HG03025 (cell line): ENCODE data around the gene ACTA2.
A peak's percentile ranks its signal among the peaks of the same experiment; 100 is the strongest.

Experiments
- ATAC-seq: cut with Tn5 transposase; IDR thresholded peaks from one replicate; pipeline ENCODE4 v1.9.1; 2021; ENCODE audit warnings: mild to moderate bottlenecking, moderate library complexity; ENCODE audit not compliant: unreplicated experiment, low FRiP score

ACTA2 gene

DNA sequence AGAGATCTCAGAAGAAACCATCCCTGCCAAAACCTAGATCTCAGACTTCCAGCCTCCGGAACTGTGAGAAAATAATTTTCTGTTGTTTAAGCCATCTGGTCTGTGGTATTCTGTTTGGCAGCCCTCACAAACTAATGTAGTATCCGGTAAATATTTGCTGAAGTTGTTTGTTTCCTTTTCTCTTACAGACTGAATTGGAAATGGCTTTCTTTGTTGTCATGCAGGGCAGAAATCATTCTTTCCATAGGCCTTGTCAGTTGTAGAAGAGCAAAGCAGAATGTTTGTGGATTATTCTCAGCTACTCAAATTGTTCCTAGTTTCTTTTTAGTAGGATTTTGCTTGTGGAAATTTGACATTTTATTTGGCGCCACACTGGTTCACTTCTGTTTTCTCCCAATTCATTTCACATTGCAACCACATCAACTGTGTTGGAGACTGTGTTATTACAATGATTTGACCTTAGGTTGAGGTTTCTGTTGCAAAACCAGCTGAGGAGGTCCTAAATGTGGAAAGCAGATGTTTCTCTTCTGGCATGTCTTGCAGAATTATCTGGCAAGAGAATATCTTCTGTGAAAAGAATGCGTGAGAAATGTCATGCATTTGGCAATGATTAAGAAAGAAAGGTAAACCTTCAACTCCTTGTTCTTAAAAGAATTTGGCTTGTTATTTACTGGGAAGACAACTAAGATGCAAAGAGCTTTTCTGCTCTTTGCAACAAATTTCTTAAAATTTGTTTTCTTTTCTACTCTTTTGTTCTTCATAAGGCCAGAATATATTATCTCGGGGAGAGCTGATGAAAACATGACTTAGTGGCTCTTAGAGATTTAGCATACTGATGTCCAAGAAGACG is 25.8 kb downstream of the ACTA2 start:
- no peak for ATAC-seq

DNA sequence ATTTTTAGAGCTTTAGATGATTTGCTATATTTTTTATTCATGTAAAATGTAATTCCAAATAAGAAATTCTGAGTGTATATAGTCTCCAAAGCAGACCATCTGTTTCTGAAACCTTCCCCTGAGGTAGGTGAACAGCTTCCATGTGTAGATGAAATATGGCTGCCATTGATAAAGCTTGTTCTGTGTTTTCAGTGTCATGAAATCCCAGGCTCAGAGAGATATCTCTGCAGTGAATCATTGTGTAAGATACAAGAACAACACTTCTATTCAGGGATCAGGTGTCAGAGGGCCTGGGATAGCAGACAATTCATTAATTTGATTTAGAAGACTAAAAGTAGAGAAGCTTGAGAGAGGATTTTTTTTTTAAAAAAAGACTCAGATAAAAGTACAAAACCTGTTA is 29.1 kb downstream of the ACTA2 start:
- no peak for ATAC-seq

DNA sequence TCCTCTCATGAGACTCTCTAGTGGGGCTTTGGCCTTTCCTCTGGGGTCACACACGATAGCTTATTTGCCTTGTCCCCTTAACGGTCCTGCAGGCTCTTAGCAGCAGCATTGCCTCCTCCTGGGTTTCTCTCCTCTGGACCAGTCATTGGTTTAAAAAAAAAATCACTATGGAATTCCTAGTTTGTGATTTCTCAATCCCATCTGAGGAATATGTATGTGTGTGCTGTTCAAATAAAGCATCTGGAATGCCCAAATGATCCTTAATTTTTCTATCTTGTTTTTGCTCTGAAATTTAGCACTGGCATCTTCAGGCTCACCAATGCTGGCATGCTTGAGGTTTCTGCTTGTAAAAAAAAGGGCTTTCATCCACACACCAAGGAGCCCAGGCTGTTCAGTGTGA is 30.5 kb downstream of the ACTA2 start:
- ATAC-seq = no peak

DNA sequence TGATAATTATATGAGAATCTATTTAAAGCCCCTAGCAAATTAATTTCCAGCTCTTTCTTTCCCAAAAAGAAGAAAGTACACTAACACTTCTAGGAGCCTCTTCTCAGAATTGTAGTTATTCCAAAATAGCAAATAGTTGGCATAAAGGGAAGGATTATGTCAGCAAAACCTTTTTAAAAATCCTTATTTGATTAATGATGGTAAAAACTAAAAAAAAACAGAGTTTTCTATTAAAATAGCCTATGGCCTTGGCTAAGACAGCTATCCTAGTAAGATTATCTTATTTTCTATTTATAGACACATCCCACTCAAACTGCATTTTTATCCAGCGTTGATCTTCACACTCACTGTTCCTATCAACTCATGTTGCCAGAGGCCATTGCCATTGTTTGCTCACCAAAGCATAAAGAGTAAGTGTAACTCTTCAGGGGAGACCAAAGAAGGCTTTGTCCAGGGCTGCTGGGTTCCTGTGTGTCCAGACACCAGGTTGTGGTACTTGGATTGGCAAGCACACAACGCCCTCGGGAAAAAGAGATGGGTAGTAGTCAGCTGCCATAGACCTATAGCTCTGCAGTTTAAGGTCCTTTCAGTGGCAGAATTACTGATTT is 31.5 kb downstream of the ACTA2 start:
- ATAC-seq = no peak

DNA sequence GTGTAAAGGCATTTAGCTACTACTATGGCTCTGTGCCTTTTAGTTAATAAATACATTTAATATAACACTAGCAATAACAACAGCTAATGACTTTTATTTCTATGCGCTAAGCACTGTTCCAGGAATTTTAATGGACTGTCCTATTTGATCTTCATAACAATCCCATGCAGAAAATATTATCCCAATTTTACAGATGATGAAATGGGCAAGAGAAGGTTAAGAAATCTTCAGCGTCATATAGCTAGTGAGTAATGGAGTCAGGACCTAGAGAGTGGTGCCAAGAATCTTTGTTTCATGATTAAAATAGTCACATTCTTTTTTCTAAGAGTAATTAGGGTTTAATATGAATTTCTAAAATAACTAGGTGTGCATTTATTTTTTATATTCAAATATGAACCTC is 32.4 kb downstream of the ACTA2 start:
- no peak for ATAC-seq

DNA sequence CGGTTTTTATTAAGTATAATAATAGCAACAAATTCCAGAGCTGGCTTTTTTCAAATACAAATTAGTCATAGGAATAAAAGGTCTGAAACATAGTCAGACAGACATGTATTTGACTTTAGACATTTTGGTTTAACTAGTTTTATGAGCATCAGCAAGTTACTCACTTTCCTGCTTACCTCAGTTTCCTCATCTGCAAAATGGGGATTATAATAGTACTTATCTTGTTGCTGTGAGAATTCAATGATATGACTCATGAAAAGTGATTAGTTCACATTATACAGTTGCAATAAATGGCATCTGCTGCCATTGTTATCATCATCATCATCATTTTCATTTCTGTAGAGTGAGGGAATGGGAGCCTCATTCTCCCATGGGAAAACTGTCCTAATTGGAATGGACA is 33.5 kb downstream of the ACTA2 start:
- no peak for ATAC-seq

DNA sequence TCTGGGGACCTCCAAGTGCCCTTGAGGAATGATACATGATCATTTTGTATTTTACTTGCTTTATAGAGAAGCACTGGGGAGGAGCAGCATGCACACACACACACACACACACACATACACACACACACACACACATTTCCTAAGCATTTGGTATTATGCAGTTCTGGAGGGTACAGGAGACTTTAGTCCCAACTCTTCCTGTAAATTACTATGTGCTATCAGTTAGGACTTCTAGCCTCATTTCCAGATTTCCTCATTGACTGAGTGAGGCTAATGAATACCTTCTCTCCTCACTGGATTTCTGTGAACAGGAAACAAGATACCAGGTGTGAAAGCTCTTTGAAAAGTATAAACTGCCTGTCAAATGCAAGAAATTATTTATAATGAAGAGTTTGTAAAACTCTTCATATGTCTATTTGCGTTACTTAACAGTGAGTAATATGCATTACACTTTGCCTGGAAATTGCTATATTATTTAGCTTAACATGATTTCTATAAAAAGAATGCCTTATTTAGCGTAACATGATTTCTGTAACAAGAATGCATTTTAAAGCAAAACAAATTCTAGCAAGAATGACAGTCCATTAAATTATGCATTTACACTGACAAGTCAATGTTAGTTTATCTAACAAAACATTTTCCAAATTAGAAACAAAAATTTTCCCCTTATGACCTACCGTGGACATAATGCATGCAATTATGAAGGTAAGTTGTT is 34.2 kb downstream of the ACTA2 start:
- ATAC-seq = no peak

DNA sequence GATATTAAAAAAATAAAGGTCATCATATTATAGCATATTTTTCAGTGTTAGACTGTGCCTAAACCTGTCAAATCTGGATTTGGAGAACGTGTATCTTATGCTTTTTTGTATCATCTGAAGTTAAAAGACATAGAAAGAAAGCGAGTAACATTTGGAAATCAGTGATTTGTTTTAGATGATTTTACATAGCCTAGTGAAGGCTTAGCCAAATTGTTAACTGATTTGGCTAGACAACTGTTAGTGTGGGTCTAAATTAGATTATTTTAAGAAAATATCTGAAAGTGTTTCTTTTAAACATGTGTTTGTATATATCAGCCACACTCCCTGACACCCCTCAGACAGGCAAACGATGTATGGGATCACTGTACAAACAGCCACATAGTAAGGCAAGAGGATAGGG is 35.6 kb downstream of the ACTA2 start:
- ATAC-seq = no peak

DNA sequence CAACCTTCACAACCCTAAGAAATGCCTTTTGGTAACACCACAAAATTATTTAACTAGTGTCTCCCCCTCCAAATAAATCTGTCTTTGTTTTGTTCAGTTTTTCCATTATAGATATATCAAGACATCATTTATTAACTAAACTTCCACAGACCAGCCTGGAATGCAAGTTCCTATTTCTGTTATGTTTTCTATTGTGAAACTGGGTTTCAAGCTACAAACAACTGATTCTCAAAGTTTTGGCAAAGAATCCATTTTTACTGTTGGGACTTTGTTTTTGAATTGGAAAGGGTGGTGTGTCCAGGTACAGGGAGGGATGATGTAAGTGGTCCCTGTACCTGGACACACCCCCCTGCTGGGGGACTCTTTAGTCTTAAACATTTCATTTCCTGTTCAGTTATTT is 36.3 kb downstream of the ACTA2 start:
- no peak for ATAC-seq

DNA sequence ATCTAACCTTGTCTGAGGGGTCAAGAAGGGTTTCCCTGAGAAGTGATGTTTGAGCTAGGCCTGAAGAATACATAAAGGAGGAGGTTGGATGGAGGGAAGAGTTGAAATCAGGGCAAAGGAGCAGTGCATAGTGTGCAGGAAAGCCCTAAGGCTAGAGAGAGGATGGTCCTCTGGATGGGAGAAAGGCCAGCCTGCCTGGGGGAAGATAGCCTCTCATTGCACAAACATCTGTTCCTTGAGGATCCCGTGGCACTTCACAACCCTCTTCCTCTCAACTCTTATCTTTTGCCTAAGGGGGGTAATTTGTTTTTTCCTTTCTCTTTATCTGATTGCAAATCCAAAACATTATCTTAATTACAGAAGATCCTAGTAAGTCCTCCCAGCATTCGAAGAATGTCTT is 36.8 kb downstream of the ACTA2 start:
- ATAC-seq = no peak

DNA sequence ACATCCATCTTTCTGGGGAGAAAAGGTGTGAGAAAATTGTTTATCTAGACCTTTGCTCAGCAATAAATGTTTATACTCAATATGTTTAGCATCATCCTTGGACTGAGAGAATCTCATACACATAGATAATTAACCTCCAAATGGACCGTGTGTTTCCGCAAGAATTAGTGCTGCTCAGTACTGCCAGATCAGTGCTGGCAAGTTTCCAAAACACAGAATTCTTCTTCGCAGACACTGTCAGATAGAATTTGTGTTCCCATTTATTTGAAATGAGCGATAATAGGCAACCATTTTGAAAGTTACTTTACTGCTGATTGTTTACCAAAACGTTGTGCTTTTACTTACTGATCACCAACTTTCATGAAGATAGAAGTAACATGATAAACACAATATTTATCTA is 38.8 kb downstream of the ACTA2 start:
- ATAC-seq = no peak

DNA sequence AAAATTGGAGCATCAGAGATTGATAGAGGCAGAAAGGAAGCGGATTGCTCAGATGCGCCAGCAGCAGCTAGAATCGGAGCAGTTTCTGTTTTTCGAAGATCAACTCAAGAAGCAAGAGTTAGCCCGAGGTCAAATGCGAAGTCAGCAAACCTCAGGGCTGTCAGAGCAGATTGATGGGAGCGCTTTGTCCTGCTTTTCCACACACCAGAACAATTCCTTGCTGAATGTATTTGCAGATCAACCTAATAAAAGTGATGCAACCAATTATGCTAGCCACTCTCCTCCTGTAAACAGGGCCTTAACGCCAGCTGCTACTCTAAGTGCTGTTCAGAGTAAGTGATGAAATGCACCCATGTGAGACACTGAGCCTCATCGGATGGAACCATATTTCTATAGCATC is 39.4 kb downstream of the ACTA2 start:
- ATAC-seq = no peak

DNA sequence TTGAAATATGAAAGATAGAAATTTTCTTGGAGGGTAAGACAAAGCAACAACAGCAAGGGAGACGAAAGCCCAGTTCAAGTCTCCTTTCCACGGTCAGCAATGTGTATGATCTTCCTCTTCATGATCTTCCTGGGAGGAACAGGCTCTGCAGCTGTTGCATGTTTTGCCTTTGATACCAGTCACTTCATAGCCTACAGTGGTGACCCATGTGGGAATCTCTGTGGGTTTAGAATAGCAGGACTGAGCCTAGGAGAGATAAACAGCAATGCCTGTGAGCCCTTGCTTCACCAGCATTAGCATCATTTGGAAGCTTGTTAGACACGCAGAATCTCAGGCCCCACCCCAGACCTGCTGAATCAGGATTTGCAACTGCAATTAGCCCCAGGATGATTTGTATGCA is 40.7 kb downstream of the ACTA2 start:
- no peak for ATAC-seq

DNA sequence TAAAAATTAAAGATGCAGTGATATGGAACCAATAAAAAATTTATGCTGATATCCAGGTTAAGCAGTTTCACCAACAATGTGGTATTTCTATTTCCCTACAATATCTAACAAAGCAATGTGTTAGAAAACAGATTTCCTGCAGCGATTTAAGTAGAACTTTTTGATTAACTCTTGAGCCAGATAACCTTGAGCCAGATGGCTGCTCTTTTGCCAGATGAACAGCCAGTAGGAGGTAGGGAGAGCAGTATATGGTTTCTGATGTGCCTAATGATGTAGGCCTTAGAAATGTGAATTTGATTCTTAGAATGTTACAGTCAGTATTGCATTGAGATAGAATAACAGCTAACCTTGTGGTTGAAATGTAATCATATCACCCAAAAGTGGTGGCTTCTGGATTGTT is 41.5 kb downstream of the ACTA2 start:
- ATAC-seq = no peak

DNA sequence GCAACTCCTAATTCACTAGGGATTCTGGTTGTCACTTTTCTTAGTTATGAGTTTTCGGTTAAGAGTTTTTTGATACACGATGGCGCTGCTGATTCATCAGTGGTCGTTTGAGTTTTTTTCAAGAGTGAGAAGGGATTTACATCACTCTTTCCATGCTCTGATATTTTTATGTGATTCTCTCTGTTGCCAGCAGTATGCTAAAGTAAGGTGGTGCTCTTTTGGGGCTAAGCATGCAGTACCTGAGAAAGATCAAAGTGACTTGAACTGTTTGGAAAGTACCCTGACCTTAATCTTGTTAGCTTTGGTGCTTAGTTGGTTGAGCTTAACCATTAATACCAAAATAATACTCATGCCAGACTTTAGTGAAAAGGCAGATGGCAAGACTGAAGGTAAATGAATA is 44.4 kb downstream of the ACTA2 start:
- no peak for ATAC-seq

DNA sequence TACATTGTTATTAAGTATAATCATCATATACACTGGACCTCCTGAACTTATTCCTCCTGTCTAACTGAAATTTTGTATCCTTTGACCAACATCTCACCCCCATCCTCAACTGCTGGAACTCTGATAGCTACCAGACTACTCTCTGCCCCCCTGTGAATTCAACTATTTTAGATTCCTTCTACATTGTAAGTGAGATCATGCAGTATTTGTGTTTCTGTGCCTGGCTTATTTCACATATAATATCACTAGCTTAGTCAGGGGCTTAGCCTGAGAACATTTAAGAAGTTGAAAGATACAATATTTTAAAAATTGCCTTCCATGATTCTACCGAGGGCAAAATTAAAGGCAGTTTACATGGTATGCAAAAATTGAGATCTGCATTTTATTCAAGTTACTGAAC is 45.7 kb downstream of the ACTA2 start:
- no peak for ATAC-seq

DNA sequence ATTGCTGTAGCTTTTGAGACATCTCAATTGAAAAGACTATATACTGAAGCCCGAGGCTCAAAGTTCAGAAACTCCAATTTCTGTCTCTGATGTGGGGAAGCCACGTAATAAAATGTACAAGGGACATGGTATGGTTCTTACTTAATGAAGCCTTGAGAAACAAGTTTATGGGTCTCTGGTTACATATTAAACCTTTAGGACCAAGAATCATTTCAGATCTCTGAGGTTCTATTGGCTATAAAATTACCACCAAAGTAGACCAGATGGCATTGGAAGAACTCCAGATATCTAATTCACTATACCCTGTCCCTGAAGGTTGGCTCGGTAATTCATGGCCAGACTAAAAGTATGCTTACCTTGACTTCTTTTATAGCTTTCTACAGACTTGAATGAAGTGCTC is 48.9 kb downstream of the ACTA2 start:
- ATAC-seq = no peak

DNA sequence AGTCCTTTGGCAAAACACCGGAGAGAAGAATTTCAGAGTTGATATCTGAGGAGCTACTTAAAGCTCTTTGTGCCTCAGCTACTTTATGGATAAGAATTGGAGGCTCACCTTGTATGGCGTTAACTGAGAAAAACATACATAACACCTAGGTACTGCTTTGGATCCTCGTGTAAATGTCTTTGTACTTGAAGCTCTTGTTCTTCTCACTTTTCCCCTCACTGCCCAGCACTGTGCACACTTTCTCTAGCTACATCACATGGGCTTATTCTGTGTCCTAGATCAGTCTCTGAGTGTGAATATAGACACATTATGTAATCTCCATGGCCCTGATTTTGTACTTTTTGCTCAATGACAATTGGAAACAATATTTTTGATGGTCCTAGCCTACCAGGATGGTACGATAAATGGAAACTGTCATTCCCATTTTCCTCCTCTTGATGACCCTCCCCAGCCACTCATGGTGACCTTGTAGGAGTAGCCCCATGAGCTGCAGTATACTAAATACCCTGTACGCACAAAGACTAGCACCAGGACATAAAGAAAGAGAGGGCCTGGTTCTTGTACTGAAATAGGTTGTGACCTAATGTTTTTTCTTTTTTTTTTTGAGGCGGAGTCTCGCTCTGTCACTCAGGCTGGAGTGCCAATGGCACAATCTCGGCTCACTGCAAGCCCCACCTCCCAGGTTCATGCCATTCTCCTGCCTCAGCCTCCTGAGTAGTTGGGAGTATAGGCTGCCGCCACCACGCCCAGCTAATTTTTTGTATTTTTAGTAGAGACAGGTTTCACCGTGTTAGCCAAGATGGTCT is 50.4 kb downstream of the ACTA2 start:
- peak; percentile 18 for ATAC-seq

DNA sequence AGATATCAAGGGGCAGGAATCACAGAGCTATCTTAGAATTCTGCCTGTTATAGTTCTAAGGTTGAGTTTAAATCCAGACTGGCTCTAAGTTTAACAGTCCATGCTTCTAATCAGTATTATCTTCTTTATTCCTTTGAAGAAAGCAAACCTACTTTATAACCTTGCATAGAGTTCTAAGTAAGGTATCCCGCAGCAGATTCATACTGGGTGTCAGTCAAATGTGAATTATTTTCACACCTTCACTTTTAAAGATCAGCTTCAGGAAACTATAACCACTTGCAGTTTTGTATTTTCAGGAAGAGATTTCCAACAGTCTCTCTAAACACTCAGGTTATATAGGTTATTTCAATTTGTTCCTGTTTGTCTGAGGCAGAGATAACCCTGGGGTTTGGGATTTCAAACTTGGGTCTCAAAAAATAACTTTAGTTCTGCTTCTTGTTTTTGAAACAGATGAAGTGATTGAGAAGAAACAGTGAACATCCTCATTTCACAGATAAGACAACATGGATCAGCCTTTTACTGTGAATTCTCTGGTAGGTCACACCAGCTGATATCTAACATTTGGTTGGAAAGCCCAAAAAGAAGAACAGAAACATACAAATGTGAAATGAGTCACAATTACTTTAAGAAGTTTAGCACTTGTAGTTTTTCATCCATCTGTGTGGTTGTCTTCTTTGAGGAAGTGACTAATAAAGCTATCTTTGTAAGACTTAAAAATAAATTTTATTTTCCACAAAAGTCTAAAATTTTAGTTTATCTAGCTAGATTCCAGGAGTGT is 51.2 kb downstream of the ACTA2 start:
- peak; percentile 49 for ATAC-seq

DNA sequence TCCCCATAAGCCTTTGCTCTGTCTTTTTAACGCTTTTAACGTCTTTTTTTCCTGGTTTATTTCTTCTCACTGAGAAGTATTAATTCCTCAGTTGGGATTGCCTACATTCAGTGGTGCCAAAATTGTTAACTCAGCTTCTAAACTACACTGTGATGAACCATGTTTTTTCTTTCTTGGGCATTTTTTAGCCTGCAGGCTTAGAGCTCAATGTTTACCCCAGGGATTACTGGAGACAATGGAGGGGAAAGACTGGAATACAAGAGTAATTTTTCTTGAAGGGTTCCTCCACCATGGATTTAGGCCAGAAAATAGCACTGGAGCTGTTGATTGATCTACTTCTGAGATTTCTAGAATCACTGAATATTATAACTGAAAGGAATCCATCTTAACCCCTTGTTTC is 52.7 kb downstream of the ACTA2 start:
- no peak for ATAC-seq
